Uterus (tissue), 4 donors: ENCODE data around the gene FMN1. TPM values are rescaled to one million over a fixed set of nuclear protein-coding genes. Genes with fewer than 3 reads are reported as not detected.
A peak's percentile ranks its signal among the peaks of the same experiment; 100 is the strongest.

Experiments
- DNase-seq, 2 donors: peaks; one replicate each; pipeline ENCODE4 v3.0.0-alpha.2; 2019 to 2020
- H3K27ac ChIP-seq, 2 donors: fragments of 200-600 bp; sonication (generic); 1 replicate in 1 of 2; 2 replicates in 1 of 2; pipeline ENCODE4 v1.5.1; 2016 to 2018
- H3K27me3 ChIP-seq, 2 donors: fragments of 200-600 bp; sonication (generic); one replicate each; pipeline ENCODE4 v1.5.1; 2018 to 2019; ENCODE audit warnings: control low read depth in 1 of 2
- H3K36me3 ChIP-seq, 2 donors: fragments of 200-600 bp; sonication (generic); one replicate each; pipeline ENCODE4 v1.5.1; 2019; ENCODE audit warnings: control low read depth in 1 of 2
- H3K4me1 ChIP-seq, 2 donors: fragments of 200-600 bp; sonication (generic); one replicate each; pipeline ENCODE4 v1.5.1; 2018 to 2019; ENCODE audit warnings: control low read depth in 1 of 2
- H3K4me3 ChIP-seq, 2 donors: fragments of 200-600 bp; sonication (generic); 1 replicate in 1 of 2; 2 replicates in 1 of 2; pipeline ENCODE4 v1.5.1; 2018 to 2019; ENCODE audit warnings: mild to moderate bottlenecking in 1 of 2
- H3K9me3 ChIP-seq, 2 donors: fragments of 200-600 bp; sonication (generic); one replicate each; pipeline ENCODE4 v1.5.1; 2019; ENCODE audit warnings: control low read depth in 1 of 2
- CTCF ChIP-seq, 4 experiments: fragments of 200-600 bp in 2 of 4; fragments of 450-650 bp in 2 of 4; sonication (generic) in 2 of 4; IDR thresholded peaks; one replicate each; pipeline ENCODE4 v1.5.1; 2016 to 2019; ENCODE audit warnings: antibody characterized with exemption in 4 of 4, mild to moderate bottlenecking in 2 of 4, moderate library complexity in 1 of 4
- POLR2A ChIP-seq, 2 donors: fragments of 450-650 bp; IDR thresholded peaks; one replicate each; pipeline ENCODE4 v1.6.1; 2016; ENCODE audit warnings: antibody characterized with exemption in 2 of 2, mild to moderate bottlenecking in 1 of 2, moderate library complexity in 1 of 2
- intact Hi-C: fragments of 100-400 bp; cut with DNase I; formaldehyde crosslinking; loops from one replicate; pipeline ENCODE4 v1.15.1; 2023; ENCODE audit warnings: low total_unique reads
- total RNA-seq, 4 donors: library from RNA; depleted of rRNA in 3 of 4; stranded (reverse); fragments of >200 nt in 3 of 4; gene quantifications; one replicate each; pipeline versions ENCODE4 v1.1.0 to v1.2.4, GENCODE V29; 2014 to 2023
- donor health status: DM: yes; HTN: yes; CAD: no.

The FMN1 gene
- total RNA-seq, 4 donors from 2014 or later: 1.3 to 9.3 (median 5.0) TPM

- TF ChIP-seq POLR2A (IDR thresholded peaks at IDR 0.05) (no peak), CTCF (IDR thresholded peaks at IDR 0.05) (no peak)
- DNase-seq: no peak
- Histone ChIP-seq H3K4me3 (no peak overlapping the region), H3K4me1 (no peaks in the 10 kb centered on the region), H3K36me3 (no peaks in the 10 kb centered on the region), H3K27me3 (no peaks in the 10 kb centered on the region), H3K27ac (no peak overlapping the region), H3K9me3 (no peaks in the 10 kb centered on the region)
- intact Hi-C loops: no loop called here
Observed at GRCh38 chr15:32898414-32898813, 296.1 kb downstream of the FMN1 start.

DNA sequence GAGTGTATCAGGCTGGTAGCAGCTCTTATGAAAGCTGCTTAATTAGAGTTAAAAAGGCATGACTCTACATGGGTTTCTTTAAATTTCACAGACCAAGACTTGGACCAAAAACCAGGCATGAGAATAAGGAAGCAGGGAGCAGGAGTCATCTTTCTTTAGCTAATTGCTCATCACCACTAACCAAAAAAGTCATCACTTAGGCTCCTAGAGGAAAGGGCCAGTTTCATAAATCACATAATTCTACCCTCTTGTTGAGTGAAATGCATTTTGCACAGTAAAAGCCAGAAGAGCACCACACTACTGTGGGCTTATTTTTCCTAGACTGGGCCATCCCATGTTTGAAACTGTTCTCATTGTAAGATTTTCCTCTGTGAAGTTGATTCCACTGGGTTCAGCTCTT, 301.1 kb downstream of the FMN1 start:
- intact Hi-C loops: no loop called here
- Histone ChIP-seq H3K27me3 (no peaks in the 10 kb centered on the region), H3K9me3 (no peaks in the 10 kb centered on the region), H3K4me1 (no peaks in the 10 kb centered on the region), H3K4me3 (no peak overlapping the region), H3K27ac (no peak overlapping the region), H3K36me3 (no peaks in the 10 kb centered on the region)
- no peak for DNase-seq
- no peak for TF ChIP-seq CTCF (IDR thresholded peaks at IDR 0.05)
- no peak for TF ChIP-seq POLR2A (IDR thresholded peaks at IDR 0.05)

DNA sequence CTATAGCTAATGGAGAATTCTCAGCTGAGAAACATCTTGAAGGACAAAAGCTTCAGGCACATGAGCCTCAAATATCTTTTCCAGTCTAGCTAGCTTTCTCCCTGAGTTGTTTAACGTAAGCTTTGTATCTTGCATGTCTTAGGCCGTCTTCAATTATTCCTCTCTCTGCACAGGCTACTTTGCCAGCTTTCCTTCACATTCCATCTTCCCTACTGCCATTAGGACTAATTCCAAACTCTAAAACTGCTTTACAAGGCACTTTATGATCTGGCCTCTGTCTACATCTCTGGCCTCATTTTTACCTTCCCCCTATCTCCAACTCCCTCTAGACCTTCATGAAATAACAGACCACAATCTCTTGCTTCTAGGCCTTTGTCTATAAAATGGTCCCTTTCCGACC, 305.3 kb downstream of the FMN1 start:
- no peak overlapping the region for H3K4me3 ChIP-seq
- no peak for DNase-seq
- intact Hi-C loops: no loop called here
- H3K4me1 ChIP-seq: no peaks in the 10 kb centered on the region
- H3K27me3 ChIP-seq: no peaks in the 10 kb centered on the region
- H3K9me3 ChIP-seq: no peaks in the 10 kb centered on the region
- no peak overlapping the region for H3K27ac ChIP-seq
- TF ChIP-seq CTCF (IDR thresholded peaks at IDR 0.05) (no peak), POLR2A (IDR thresholded peaks at IDR 0.05) (no peak)
- no peaks in the 10 kb centered on the region for H3K36me3 ChIP-seq

- Histone ChIP-seq H3K9me3 (no peaks in the 10 kb centered on the region), H3K4me1 (no peaks in the 10 kb centered on the region), H3K27ac (peak overlapping the region in 1 of 2 donors; percentile 9), H3K36me3 (no peaks in the 10 kb centered on the region), H3K4me3 (no peak overlapping the region), H3K27me3 (no peaks in the 10 kb centered on the region)
- no peak for DNase-seq
- TF ChIP-seq CTCF (IDR thresholded peaks at IDR 0.05) (no peak), POLR2A (IDR thresholded peaks at IDR 0.05) (no peak)
- intact Hi-C loops: no loop called here
Observed at GRCh38 chr15:32888221-32888761, 306.2 kb downstream of the FMN1 start.

DNA sequence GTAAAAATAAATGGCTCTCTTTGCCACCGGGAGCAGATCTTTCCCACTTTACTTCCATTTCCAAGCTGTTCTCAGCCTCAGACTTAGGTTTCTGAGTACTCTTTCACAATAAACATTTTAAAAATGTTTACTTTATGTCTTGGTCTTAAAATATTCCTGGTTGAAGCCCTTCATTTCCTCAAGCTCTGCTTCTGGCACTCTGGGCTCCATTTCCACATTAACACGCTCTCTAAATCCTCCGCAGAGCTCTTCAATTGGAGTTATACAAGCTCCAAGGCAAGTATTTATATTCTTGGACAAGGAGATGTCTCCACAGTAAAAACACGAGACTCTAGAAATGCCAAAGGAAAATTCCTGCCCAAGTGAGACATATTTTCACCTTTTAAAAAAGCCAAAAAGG, 307.4 kb downstream of the FMN1 start:
- Histone ChIP-seq H3K4me3 (no peak overlapping the region), H3K27me3 (no peaks in the 10 kb centered on the region), H3K36me3 (no peaks in the 10 kb centered on the region), H3K27ac (peak overlapping the region in 1 of 2 donors; percentile 43), H3K9me3 (no peaks in the 10 kb centered on the region), H3K4me1 (no peaks in the 10 kb centered on the region)
- intact Hi-C loops: no loop called here
- DNase-seq: no peak
- TF ChIP-seq POLR2A (IDR thresholded peaks at IDR 0.05) (no peak), CTCF (IDR thresholded peaks at IDR 0.05) (no peak)
